Measurements from ENCODE around the gene PODXL2.

The PODXL2 gene

GRCh38 chr3:127707851-127708411, 78.9 kb downstream of the PODXL2 start:
- Histone ChIP-seq H3K27me3 (ENCODE audit: insufficient read depth, poor library complexity, severe bottlenecking) (no peaks in the 10 kb centered on the region), H3K27ac (replicated peaks) (no peak overlapping the region), H3K4me3 (replicated peaks; ENCODE audit: insufficient read depth, low read length) (no peak overlapping the region)
- DNase-seq (ENCODE audit: low read depth in 1 of 2, low spot score in 1 of 2), result no peak
- TF ChIP-seq GABPA (IDR thresholded peaks at IDR 0.05; ENCODE audit: low read depth) (no peak), SPI1 (IDR thresholded peaks at IDR 0.05; ENCODE audit: borderline replicate concordance, low read depth) (no peak), POLR2AphosphoS5 (IDR thresholded peaks at IDR 0.05; ENCODE audit: low read depth) (no peak), CTCF (IDR thresholded peaks at IDR 0.05; ENCODE audit: insufficient read depth, low read length) (no peak), REST (IDR thresholded peaks at IDR 0.05; ENCODE audit: insufficient replicate concordance, low read depth) (no peak)

GRCh38 chr3:127708837-127709236, 79.9 kb downstream of the PODXL2 start:
- H3K27me3 ChIP-seq (ENCODE audit: insufficient read depth, poor library complexity, severe bottlenecking), result no peaks in the 10 kb centered on the region
- H3K4me3 ChIP-seq (replicated peaks; ENCODE audit: insufficient read depth, low read length), result no peak overlapping the region
- no peak overlapping the region for H3K27ac ChIP-seq (replicated peaks)
- TF ChIP-seq GABPA (IDR thresholded peaks at IDR 0.05; ENCODE audit: low read depth) (no peak), REST (IDR thresholded peaks at IDR 0.05; ENCODE audit: insufficient replicate concordance, low read depth) (no peak), SPI1 (IDR thresholded peaks at IDR 0.05; ENCODE audit: borderline replicate concordance, low read depth) (no peak), POLR2AphosphoS5 (IDR thresholded peaks at IDR 0.05; ENCODE audit: low read depth) (no peak), CTCF (IDR thresholded peaks at IDR 0.05; ENCODE audit: insufficient read depth, low read length) (no peak)
- no peak for DNase-seq (ENCODE audit: low read depth in 1 of 2, low spot score in 1 of 2)

GRCh38 chr3:127709320-127710060, 80.5 kb downstream of the PODXL2 start:
- H3K27ac ChIP-seq (replicated peaks), result no peak overlapping the region
- no peak for DNase-seq (ENCODE audit: low read depth in 1 of 2, low spot score in 1 of 2)
- no peak for TF ChIP-seq REST (IDR thresholded peaks at IDR 0.05; ENCODE audit: insufficient replicate concordance, low read depth)
- no peak for TF ChIP-seq GABPA (IDR thresholded peaks at IDR 0.05; ENCODE audit: low read depth)
- TF ChIP-seq POLR2AphosphoS5 (IDR thresholded peaks at IDR 0.05; ENCODE audit: low read depth), result no peak
- no peak for TF ChIP-seq SPI1 (IDR thresholded peaks at IDR 0.05; ENCODE audit: borderline replicate concordance, low read depth)

More at GRCh38 chr3:127709320-127710060, 80.5 kb downstream of the PODXL2 start:
- no peaks in the 10 kb centered on the region for H3K27me3 ChIP-seq (ENCODE audit: insufficient read depth, poor library complexity, severe bottlenecking)
- H3K4me3 ChIP-seq (replicated peaks; ENCODE audit: insufficient read depth, low read length), result no peak overlapping the region

All from HL-60 (cell line).